ENCODE measurements around the gene NT5E.

NT5E gene

GRCh38 chr6:85496009-85496579, 46.2 kb downstream of the NT5E start:
- no peak overlapping the region for H3K4me3 ChIP-seq (ENCODE audit: severe bottlenecking)
- no peaks in the 10 kb centered on the region for H3K27me3 ChIP-seq (ENCODE audit: insufficient read depth, poor library complexity, severe bottlenecking)
- no peak for TF ChIP-seq CTCF (IDR thresholded peaks at IDR 0.05; ENCODE audit: poor library complexity, severe bottlenecking)
- H3K9me3 ChIP-seq (ENCODE audit: severe bottlenecking) = peaks cover 3% of the 10 kb centered on the region
- peaks cover 34% of the 10 kb centered on the region for H3K4me1 ChIP-seq (ENCODE audit: insufficient read depth, poor library complexity, severe bottlenecking)
- H3K36me3 ChIP-seq (ENCODE audit: low read depth) = no peaks in the 10 kb centered on the region; the same call in 1 of the 2 replicates
- DNase-seq (ENCODE audit: low spot score) (no peak), ATAC-seq (ENCODE audit: low read depth) (no peak)
- H3K27ac ChIP-seq (ENCODE audit: poor library complexity, severe bottlenecking) = peak overlapping the region; percentile 60

- Histone ChIP-seq H3K27me3 (ENCODE audit: insufficient read depth, poor library complexity, severe bottlenecking) (no peaks in the 10 kb centered on the region), H3K4me3 (ENCODE audit: severe bottlenecking) (no peak overlapping the region), H3K27ac (ENCODE audit: poor library complexity, severe bottlenecking) (no peak overlapping the region), H3K9me3 (ENCODE audit: severe bottlenecking) (peaks cover 3% of the 10 kb centered on the region), H3K4me1 (ENCODE audit: insufficient read depth, poor library complexity, severe bottlenecking) (peaks cover 33% of the 10 kb centered on the region), H3K36me3 (ENCODE audit: low read depth) (no peaks in the 10 kb centered on the region; the same call in 1 of the 2 replicates)
- DNase-seq (ENCODE audit: low spot score) = no peak
- ATAC-seq (ENCODE audit: low read depth) = no peak
- no peak for TF ChIP-seq CTCF (IDR thresholded peaks at IDR 0.05; ENCODE audit: poor library complexity, severe bottlenecking)
Observed at GRCh38 chr6:85496856-85497255, 47.0 kb downstream of the NT5E start.

DNA sequence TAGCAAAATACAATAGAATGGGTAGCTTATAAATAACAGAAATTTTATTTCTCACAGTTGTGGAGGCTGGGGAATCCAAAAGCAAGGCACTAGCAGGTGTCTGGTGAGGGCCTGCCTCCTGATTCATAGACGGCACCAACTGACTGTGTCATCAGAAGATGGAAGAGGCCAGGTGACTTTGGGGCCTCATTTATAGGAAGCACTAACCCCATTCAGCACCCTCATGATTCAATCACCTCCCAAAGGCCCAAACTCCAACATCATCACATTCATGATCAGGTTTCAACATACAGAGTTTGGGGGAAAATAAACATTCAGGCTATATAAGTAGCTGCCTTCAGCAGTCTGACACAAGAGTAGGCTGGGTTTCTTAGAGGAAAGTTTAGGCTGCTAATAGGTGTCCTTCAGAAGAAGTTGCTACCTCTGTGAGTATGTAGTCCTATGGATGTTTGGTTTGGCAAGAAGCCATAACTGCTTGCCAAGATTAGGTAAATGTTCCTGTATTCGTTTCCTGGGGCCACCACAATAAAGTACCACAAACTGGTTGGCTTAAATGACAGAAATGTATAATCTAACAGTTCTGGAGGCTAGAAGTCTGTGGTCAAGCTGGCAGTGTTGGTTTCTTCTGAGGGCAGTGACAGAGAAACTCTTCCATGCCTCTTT, 48.8 kb downstream of the NT5E start:
- ATAC-seq (ENCODE audit: low read depth) (peak; percentile 87), DNase-seq (ENCODE audit: low spot score) (no peak)
- Histone ChIP-seq H3K4me1 (ENCODE audit: insufficient read depth, poor library complexity, severe bottlenecking) (peaks cover 33% of the 10 kb centered on the region), H3K9me3 (ENCODE audit: severe bottlenecking) (peaks cover 3% of the 10 kb centered on the region), H3K36me3 (ENCODE audit: low read depth) (no peaks in the 10 kb centered on the region; the same call in 1 of the 2 replicates), H3K4me3 (ENCODE audit: severe bottlenecking) (no peak overlapping the region), H3K27ac (ENCODE audit: poor library complexity, severe bottlenecking) (peak overlapping the region; percentile 21), H3K27me3 (ENCODE audit: insufficient read depth, poor library complexity, severe bottlenecking) (no peaks in the 10 kb centered on the region)
- no peak for TF ChIP-seq CTCF (IDR thresholded peaks at IDR 0.05; ENCODE audit: poor library complexity, severe bottlenecking)

DNA sequence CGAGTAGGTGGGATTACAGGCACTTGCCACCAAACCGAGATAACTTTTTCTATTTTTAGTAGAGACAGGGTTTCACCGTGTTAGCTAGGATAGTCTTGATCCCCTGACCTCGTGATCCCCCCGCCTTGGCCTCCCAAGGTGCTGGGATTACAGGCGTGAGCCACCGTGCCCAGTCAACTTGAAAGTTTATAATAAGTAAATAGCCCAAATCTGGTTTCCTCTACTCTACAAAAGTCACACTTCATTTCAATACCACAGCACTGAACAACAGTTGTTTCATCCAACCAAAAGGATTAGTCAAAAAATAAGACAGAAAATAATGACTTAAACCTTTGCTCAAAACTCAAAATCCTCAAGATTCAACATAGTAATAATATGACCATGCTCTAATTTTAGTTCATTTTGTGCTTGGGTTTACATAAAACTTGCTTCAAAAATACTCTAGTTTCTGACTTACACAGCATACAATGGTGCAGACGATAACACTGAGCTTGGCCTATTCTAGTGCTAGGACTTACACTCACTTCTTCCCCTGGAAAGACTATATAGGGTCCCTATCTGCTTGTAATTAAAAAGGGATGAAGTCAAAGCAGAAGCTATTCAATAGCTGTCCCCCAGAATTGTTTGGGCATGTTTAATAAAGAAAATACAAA, 56.7 kb downstream of the NT5E start:
- DNase-seq (ENCODE audit: low spot score) (no peak), ATAC-seq (ENCODE audit: low read depth) (no peak)
- no peak overlapping the region for H3K4me3 ChIP-seq (ENCODE audit: severe bottlenecking)
- H3K9me3 ChIP-seq (ENCODE audit: severe bottlenecking) = no peaks in the 10 kb centered on the region
- no peak for TF ChIP-seq CTCF (IDR thresholded peaks at IDR 0.05; ENCODE audit: poor library complexity, severe bottlenecking)
- no peaks in the 10 kb centered on the region for H3K27me3 ChIP-seq (ENCODE audit: insufficient read depth, poor library complexity, severe bottlenecking)
- H3K4me1 ChIP-seq (ENCODE audit: insufficient read depth, poor library complexity, severe bottlenecking) = no peaks in the 10 kb centered on the region
- H3K36me3 ChIP-seq (ENCODE audit: low read depth) = peaks cover 59% of the 10 kb centered on the region
- no peak overlapping the region for H3K27ac ChIP-seq (ENCODE audit: poor library complexity, severe bottlenecking)
